Activated T-cell treated with anti-CD3 and anti-CD28 coated beads for 1 hour (primary cell): ENCODE measurements around the gene SLCO3A1.

Source experiments
- DNase-seq: peaks from one replicate; pipeline ENCODE4 v3.0.0-alpha.2; 2020; ENCODE audit warnings: low read depth

The SLCO3A1 gene

DNA sequence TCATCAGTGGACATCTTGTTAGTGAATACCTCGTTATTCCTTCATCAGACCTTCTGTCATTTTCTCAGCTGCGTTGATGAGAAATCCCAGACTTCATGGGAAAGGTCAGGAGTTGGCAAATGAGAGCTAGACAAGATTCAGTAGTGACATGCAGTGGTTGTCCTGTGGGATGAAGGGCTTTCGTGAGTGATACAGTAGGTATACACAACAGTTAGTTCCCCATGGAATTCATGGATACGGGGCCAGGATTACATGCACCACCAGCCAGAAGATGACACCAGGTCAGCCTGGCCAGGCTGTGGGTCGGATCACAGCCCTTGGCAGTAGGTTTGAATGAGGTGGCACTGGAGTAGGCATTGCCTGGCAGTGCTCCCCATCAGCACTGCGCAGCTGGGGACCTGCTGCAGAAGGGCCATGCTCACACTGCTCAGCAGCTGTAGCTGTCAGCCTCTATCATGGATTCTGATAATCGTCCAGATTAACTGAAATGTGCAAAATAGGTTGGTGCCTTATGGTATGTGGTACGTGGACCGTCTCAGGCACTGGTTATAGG lies 150.1 kb downstream of the SLCO3A1 start:
- DNase-seq = no peak

DNA sequence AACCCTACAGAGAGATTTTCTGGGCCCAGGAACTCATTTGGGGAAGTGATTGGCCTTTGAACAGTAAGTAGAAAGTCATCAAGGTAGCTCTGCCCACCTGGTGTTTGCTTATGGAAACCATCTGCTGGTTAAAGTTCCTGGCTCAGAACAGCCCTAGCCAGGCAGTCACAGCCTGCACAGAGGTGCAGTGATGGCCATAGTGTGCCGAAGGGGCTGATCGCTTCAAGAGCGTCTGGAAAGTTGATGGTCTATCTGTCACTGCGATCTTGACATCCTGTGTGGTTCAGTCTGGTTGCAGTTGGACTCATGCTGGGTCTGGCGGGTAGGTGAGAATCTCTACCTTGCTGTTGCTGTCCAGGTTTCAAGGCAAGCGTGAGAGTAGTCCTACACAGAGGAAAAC lies 151.6 kb downstream of the SLCO3A1 start:
- no peak for DNase-seq

DNA sequence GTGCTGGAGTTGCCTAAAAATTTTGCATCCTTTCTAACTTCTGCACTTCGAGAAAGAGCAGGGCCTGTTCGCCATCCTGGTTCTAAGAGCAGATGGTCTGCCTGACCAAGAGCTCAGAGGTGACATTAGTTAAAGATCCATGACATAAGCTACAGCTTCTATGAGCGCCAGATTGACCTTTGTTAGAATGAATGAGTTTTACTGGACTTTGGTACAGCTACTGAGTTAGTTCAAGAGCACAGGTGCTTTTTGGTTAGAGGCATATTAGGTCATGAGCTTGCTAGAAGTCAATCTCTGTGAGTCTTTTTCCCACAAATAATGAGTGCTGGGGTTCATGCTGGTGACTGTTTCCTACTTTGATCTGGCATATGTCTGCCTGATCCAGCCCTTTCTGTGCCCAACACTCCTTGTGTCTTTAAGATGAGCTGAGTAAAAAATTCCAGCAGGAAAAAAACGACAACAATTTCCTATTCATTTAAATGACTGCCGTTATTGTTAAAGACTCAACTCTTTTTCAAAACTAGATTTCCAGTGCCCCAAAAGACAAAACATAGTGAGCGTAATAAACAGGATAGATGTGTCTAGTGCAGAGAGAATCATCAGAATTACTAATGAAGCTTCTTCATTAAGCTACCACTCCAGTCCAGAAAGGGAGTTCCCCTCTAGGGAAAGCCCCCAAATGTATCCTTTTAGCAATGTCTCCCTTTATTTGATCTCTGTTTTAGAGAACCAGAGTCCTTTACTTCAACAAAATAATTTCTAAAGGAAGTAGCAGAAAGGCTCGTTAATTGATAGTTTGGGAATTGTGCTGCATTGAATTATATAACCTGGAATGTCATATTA lies 152.9 kb downstream of the SLCO3A1 start:
- no peak for DNase-seq

DNA sequence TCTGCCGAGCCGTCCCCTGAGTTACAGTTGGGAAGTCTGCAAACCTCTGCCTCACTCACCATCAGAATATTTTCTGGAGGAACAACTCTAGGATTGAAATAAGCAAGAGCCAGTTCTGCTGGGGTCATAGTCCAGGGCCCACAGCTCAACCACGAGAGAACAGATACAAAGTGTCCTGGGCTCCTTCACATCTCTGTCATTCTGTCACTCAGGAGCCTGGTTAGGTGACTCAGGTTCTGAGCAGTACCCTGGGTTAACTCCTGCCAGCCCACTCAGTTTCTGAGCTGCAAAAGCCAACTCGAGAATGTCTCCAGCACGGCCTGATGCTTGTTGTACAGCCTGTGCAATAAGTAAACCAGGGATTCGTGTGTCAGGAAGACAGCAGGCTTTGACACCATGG lies 155.7 kb downstream of the SLCO3A1 start:
- DNase-seq = no peak

GRCh38 chr15:92011611-92012367 lies 158.3 kb downstream of the SLCO3A1 start:
- DNase-seq = no peak

DNA sequence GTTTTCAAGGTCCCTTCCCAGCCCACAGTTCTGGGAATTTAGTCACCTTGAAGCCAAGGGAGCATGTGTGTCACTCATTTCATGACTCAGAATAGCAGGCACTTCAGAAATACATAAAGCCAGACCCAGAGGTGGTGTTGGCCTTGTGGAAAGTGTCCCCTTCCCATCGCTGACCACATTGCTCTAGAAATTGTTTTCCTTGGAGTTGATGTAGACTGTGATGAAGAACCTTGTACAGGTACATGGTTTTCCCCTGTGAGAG lies 158.8 kb downstream of the SLCO3A1 start:
- DNase-seq = no peak

DNA sequence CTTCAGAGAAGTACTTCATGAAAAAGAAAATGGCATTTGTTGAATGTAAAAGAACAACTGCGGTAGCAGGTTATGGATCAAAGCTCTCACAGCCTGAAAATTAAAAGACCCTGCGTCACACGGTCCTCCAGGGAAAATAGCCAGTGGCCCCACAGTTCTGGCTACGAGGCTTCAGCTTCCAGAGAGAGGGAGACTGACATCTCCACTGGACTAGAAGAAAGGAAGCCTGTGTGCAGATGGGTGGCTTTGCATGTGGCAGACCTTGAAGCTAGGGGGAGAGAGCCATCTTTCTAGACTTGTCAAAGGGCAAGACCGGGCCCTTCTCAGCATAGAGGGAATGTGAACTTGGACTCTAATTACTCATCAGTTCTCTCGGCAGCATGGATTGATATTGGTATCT lies 159.4 kb downstream of the SLCO3A1 start:
- no peak for DNase-seq

DNA sequence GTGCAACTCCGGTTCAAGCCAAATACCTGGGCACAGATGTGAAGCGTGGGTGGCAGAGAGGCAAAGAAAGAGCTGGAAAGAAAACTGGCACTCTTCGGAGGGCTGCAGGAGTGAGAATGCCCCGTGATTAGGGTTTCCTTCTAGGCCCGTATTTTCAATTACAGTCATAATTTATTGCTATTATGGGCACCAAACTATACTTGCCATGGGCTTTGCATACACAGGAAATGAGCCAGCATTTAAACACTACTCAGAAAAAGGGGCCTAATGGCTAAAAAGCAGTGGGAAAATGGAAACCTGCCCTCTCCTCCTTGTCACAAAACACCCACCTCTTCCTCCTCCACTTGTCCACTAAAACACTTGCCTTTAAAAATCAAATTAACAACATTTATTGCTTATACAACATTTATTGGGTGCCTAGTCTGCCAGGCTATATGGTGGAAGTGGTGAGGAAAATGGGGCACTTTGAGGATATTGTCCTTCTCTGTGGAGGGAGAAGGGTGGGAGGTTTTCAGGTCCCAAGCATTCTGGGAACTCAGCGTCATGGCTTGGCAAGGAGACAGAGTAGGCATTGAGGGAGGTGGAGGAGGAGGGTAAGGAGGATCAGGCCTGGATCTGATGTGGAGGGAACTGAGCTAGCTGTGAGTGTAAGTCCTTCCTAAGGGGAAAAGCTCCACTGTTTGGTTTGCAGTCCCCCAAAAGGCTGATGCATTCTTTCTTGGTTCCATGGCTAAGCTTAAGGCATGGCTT lies 160.9 kb downstream of the SLCO3A1 start:
- DNase-seq = no peak

DNA sequence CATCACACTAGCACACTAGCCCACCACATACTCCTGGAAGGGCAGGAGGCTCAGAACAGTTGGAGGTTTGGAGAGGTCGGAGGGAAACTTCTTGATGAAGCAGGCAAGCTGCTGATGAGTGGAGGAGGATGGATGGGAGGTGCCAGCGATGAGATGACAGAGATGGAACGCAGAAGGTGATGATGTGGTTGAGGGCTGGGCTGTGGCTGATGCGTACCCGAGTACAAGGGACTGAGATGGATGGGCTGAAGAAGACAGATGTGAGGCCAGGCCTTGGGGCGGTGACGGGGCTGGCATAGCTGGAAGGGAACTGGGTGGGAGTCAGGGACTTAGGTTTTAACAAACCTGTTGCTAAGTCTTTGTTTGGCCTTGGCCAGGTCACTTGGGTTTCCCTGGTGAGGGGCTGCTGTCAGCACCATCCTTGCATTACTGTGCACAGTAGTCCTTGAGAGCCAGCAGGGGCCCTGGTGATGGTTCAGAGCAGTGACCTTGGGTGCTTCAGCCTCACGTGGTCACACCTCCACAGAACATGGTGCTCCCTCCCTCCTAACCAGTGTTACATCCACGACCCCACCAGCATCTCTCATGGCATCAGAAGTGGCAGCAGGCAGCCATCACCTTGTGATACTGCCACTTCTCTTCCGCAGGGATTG lies 164.5 kb downstream of the SLCO3A1 start:
- DNase-seq = no peak

GRCh38 chr15:92018535-92019239 lies 165.2 kb downstream of the SLCO3A1 start:
- no peak for DNase-seq

GRCh38 chr15:92019706-92020105 lies 166.2 kb downstream of the SLCO3A1 start:
- no peak for DNase-seq

DNA sequence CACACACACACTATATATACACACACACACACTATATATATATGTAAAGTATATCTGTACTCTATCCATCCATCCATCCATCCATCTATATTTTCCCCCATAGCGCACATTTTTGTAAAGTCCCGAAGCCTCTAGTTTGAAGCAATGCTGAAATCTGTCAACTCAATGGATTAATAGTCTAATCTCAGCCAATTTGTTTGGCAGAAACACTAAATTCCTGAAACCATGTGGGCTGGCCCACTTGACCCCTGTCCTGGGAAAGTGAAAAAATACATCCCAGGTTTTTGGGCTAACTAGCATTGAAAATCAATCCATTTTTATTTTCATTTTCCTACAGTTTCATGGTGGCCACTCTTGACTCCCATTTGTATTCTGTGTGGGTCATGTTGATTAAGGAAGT lies 166.7 kb downstream of the SLCO3A1 start:
- DNase-seq = no peak

DNA sequence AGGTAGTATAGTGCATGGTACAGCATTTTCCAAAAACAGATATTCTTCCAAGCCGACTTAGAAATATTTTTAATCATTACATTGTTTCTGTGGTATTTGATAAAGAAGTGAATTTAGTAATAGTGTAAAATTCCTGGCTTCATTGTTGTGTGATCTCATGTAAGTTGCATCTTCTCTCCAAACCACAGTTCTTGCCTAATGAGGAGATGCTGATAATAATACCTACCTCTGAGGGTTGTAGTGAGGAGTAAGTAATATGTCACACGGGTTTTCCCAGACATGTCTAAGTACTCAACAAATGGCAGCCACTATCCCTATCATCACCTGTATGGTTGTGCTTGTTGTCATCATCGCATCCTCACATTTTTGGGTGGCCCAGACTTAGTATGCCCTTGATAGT lies 167.3 kb downstream of the SLCO3A1 start:
- no peak for DNase-seq

GRCh38 chr15:92021792-92022191 lies 168.3 kb downstream of the SLCO3A1 start:
- DNase-seq = no peak

DNA sequence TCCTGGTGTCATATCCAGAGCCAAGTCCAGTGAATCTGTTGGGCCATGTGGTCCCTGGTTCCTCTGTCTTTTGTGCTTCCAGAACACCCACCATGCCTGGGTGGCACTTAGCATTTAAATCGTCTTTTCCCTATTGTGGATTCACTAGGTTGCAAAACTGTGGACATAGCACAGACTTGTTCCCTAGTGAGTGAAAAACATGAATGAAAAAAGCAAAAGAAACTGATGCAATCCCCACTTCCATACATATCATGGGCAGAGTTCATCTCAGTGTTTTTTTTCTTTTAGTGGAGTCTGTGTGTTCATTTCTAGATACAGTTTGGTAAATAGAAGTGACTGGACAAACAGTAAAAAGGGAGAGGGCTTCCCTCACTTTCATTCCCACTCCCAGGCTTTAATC lies 170.5 kb downstream of the SLCO3A1 start:
- DNase-seq = no peak

GRCh38 chr15:92025706-92026270 lies 172.3 kb downstream of the SLCO3A1 start:
- no peak for DNase-seq

DNA sequence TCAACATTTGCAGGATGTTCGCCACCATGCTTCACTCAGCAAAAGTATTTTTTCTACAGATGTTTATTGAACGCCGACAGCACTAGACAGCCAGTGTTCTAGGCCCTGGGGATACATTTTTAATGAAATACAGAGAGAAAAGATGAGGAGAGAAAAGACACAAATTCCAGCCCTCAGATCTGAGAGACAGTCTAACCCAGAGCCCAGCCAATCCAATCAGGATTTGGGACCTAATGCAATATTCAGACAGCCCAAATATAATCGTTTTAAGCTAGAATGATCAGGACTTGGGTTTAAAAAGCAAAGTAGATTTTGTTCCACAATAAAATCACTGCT lies 174.8 kb downstream of the SLCO3A1 start:
- DNase-seq = no peak

GRCh38 chr15:92029767-92030166 lies 176.3 kb downstream of the SLCO3A1 start:
- DNase-seq = no peak

DNA sequence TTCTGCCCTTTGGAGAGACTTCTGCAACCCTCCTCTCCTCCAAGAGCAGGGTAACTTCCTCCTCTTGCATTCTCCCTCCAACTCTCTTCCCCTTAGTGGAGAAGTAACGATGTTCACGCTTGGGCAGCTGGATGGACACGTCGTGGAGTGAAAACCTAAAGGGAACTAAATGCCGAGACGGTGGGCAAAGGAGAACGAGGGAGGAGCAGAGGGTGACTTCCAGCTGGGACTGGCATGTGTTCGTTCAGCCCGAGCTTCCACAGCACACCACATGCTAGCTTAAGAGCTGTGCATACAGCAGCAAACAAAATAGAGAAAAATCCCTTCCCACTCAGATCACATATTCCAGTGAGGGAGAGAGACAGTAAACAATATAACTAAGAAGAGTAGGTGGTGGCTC lies 179.8 kb downstream of the SLCO3A1 start:
- DNase-seq = no peak

- DNase-seq = no peak
Measured at GRCh38 chr15:92033723-92034122, 180.2 kb downstream of the SLCO3A1 start.

DNA sequence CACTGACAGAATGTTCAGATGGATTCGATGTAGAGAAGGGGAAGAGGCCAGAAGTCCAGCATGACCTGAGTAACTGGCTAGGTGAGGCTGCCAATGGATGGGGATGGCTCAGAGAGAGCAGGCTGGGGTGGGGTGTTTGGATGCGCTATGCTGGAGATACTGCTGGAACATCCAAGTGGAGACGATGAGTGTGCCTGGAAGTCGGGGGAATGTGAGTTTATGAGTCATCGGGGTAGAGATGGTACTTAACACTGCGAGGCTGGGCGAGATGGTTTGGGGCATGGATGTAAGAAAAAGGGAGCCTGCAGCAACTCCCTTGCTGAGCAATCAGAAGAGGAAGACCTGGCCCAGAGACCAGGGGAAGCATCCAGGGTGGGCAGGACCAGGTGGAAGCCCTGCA lies 180.7 kb downstream of the SLCO3A1 start:
- DNase-seq = no peak
